Measurements from ENCODE around the gene B4GALT6. TPM values are rescaled to one million over a fixed set of nuclear protein-coding genes. Genes with fewer than 3 reads are reported as not detected.

Gene B4GALT6
- total RNA-seq, 1 donor from 2014 or later = 3.8 TPM

DNA sequence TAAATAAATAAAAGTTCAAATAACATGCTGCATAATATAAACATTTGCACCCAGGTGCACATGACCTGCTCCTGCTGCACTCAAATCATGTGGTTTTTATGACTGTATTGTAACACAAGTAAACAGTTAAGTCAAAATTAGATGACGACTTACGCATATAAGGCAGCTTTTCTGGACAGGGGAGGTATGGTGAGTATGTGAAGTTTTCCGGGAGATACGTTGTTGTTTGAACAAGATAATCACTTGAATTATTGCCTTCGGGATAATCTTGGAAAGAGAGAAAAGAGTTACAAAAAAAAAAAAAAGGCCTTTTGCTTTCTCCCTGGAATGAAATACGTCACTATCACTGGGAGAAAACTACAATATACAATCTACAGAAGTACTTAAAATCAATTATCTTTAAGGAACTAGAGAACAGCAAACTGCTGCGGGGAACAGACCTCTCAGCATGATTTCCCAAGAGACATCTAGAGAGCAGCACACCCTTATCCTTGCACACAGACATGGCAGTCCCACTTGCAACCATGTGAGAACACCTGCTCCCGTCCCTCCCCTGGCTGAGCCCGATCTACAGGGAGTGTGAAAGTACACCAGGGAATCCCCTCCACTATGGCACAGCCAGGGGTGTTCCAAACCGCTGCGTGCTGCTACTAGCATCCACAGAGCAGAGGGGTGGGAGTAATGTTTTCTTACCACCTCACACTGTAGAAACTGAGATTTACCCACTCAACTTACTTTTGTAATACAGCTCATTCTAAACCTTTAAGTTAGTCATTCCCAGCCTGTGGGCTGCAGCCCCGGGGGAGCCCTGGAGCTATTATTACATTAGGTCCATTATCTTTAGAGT lies 26.3 kb downstream of the B4GALT6 start:
- CTCF ChIA-PET = interaction anchor here (0.7 kb wide), 1 partner anchor 27 kb away, joined by 3 read pairs; the partner anchor contains the start of gene B4GALT6
- H3K4me1 Mint-ChIP-seq = peaks cover 32% of the 10 kb centered on the region
- peak overlapping the region; percentile 7 for H3K4me3 Mint-ChIP-seq
- TF ChIP-seq, protein P1, sequence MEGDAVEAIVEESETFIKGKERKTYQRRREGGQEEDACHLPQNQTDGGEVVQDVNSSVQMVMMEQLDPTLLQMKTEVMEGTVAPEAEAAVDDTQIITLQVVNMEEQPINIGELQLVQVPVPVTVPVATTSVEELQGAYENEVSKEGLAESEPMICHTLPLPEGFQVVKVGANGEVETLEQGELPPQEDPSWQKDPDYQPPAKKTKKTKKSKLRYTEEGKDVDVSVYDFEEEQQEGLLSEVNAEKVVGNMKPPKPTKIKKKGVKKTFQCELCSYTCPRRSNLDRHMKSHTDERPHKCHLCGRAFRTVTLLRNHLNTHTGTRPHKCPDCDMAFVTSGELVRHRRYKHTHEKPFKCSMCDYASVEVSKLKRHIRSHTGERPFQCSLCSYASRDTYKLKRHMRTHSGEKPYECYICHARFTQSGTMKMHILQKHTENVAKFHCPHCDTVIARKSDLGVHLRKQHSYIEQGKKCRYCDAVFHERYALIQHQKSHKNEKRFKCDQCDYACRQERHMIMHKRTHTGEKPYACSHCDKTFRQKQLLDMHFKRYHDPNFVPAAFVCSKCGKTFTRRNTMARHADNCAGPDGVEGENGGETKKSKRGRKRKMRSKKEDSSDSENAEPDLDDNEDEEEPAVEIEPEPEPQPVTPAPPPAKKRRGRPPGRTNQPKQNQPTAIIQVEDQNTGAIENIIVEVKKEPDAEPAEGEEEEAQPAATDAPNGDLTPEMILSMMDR (IDR thresholded peaks at IDR 0.05) = no peak
- H3K27ac Mint-ChIP-seq = peak overlapping the region; percentile 60
- H3K27me3 Mint-ChIP-seq = no peaks in the 10 kb centered on the region
- peak; percentile 22 for DNase-seq
- POLR2A ChIA-PET = interaction anchor here (0.8 to 1.1 kb wide), 2 partner anchors 9 to 29 kb away, joined by 3 to 4 read pairs; no protein-coding TSS in a partner anchor
- H3K36me3 Mint-ChIP-seq (ENCODE audit: low read depth) = no peaks in the 10 kb centered on the region
- ATAC-seq (ENCODE audit: low read depth) = peak; percentile 63
- H3K9me3 Mint-ChIP-seq = no peaks in the 10 kb centered on the region
- intact Hi-C loops (cut with micrococcal nuclease) = loop anchor here (2.0 kb wide), 1 partner anchor 27 kb away; the partner anchor contains the start of gene B4GALT6

DNA sequence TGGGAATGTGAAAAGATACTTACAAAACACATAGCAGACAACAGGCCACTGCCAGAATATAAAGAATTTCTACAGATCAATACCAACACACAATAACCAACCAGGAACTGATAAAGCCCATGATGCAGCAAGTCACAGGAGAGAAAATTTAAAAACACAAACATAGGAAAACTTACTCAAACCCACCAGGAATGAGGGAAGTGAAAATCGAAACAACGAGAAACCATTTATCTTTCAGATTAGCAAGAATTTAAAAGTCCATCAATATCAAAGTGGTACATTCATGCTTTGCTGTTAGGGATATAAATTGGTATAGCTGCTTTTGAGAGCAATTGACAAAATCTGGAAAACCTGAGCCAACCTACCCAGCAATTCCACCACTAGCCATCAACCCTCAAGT lies 27.6 kb downstream of the B4GALT6 start:
- Mint-ChIP-seq H3K9me3 (no peaks in the 10 kb centered on the region), H3K36me3 (ENCODE audit: low read depth) (no peaks in the 10 kb centered on the region), H3K4me1 (peaks cover 44% of the 10 kb centered on the region), H3K27ac (no peak overlapping the region), H3K27me3 (peaks cover 5% of the 10 kb centered on the region), H3K4me3 (no peak overlapping the region)
- intact Hi-C loops (cut with micrococcal nuclease) = no loop called here
- no peak for ATAC-seq (ENCODE audit: low read depth)
- TF ChIP-seq, protein P1 (IDR thresholded peaks at IDR 0.05) = no peak
- DNase-seq = no peak
- ChIA-PET POLR2A (interaction anchor here (1.1 kb wide), 1 partner anchor 29 kb away, joined by 3 read pairs; no protein-coding TSS in a partner anchor), CTCF (no interaction called here)

DNA sequence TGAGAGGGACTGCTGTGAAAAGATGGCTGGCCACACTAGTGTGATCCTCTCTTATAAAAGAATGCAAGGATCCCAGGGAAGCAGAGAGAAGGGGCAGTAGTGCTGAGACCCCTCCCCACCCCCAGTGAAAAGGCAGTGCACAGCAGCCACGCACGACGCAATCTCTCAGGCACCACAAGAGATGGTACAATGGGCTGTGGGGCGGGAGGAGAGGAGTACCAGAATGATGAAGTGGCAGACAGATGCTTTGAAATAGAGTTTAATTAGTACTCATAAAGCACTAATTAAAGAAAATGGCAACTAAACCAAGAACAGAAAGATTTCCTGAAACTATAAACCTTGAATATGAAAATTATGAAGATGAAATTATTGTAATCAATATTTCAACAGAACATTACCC lies 29.0 kb downstream of the B4GALT6 start:
- ATAC-seq (ENCODE audit: low read depth) = no peak
- H3K4me1 Mint-ChIP-seq = peaks cover 44% of the 10 kb centered on the region
- POLR2A ChIA-PET = no interaction called here
- no peak overlapping the region for H3K4me3 Mint-ChIP-seq
- TF ChIP-seq, protein P1 (IDR thresholded peaks at IDR 0.05) = no peak
- H3K27ac Mint-ChIP-seq = no peak overlapping the region
- CTCF ChIA-PET = no interaction called here
- H3K9me3 Mint-ChIP-seq = no peaks in the 10 kb centered on the region
- H3K27me3 Mint-ChIP-seq = peaks cover 5% of the 10 kb centered on the region
- intact Hi-C loops (cut with micrococcal nuclease) = no loop called here
- DNase-seq = no peak
- H3K36me3 Mint-ChIP-seq (ENCODE audit: low read depth) = no peaks in the 10 kb centered on the region

DNA sequence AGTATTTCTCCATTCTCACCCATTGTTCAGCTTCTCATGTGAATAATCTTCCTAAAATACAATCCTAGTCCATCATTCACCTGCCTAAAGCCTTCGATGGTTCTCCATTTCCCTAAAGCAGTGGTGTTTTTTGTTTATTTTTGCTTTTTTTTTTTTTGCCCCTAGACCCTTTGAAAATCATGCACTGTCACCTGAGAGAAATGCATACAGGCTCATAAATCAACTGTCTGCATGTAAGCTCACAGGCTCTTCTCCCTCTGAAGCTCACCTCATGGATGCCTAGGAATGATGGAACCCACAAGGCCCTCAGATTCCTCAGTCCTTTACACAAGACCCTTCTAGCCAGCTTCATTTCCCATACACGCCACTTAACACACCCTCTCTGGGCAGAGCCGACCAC lies 31.5 kb downstream of the B4GALT6 start:
- ATAC-seq (ENCODE audit: low read depth) (no peak), DNase-seq (no peak)
- ChIA-PET POLR2A (no interaction called here), CTCF (no interaction called here)
- Mint-ChIP-seq H3K4me3 (no peak overlapping the region), H3K27me3 (peaks cover 5% of the 10 kb centered on the region), H3K27ac (no peak overlapping the region), H3K4me1 (peaks cover 32% of the 10 kb centered on the region), H3K9me3 (no peaks in the 10 kb centered on the region), H3K36me3 (ENCODE audit: low read depth) (no peaks in the 10 kb centered on the region)
- intact Hi-C loops (cut with micrococcal nuclease) = no loop called here
- TF ChIP-seq, protein P1 (IDR thresholded peaks at IDR 0.05) = no peak

DNA sequence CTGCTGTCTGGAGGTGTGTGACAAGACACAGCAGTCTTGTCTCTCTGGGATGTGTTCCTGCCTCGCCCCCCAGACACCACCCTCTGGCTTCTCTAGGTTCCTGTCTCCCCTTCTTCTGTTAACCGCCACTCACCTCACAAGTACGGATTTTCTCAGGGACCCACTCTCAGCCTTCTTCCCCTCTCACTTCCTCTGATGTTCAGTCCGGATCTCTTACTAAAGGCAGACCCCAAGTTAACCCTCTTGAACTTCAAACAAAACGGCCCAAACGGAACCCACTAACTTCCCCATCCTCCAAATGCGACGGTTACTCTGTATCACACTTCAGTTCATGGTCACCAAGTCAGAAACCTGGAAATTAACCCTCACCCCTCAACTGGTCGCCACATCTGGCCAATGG lies 32.0 kb downstream of the B4GALT6 start:
- Mint-ChIP-seq H3K27ac (peak overlapping the region; percentile 6), H3K9me3 (no peaks in the 10 kb centered on the region), H3K4me1 (peaks cover 30% of the 10 kb centered on the region), H3K36me3 (ENCODE audit: low read depth) (no peaks in the 10 kb centered on the region), H3K4me3 (no peak overlapping the region), H3K27me3 (peaks cover 5% of the 10 kb centered on the region)
- ChIA-PET POLR2A (no interaction called here), CTCF (no interaction called here)
- ATAC-seq (ENCODE audit: low read depth) (no peak), DNase-seq (no peak)
- intact Hi-C loops (cut with micrococcal nuclease) = no loop called here
- TF ChIP-seq, protein P1 (IDR thresholded peaks at IDR 0.05) = no peak

Measured in activated B cell treated with CpG ODN at 0.5 μM for 24 hours (primary cell).